Fibroblast of villous mesenchyme (primary cell): Measurements from ENCODE around the gene GBE1. TPM values are rescaled to one million over a fixed set of nuclear protein-coding genes. Genes with fewer than 3 reads are reported as not detected.
"Not testable (repeated sequence)": the region's sequence is repeated elsewhere in the genome, so short reads cannot be mapped to it uniquely, and the experiment has no call there.

Experiments used
- DNase-seq: peaks from one replicate; pipeline ENCODE4 v3.0.0-alpha.2; 2010; ENCODE audit warnings: low read depth
- H3K4me3 ChIP-seq: 2 replicates; pipeline ENCODE4 v1.5.1; 2011; ENCODE audit warnings: low read depth, mild to moderate bottlenecking, low read length
- CTCF ChIP-seq: IDR thresholded peaks from 2 replicates; pipeline ENCODE4 v1.5.1; 2012; ENCODE audit warnings: low read depth, mild to moderate bottlenecking, low read length; ENCODE audit not compliant: insufficient read depth
- total RNA-seq: library from RNA; depleted of rRNA; stranded (reverse); fragments of >200 nt; gene quantifications from 2 replicates; pipeline ENCODE4 v1.2.3, GENCODE V29; 2012

GBE1 gene
- total RNA-seq, 1 donor: 231 TPM

GRCh38 chr3:81513591-81513990 is 247.9 kb downstream of the GBE1 start:
- no peak for TF ChIP-seq CTCF
- DNase-seq: no peak
- H3K4me3 ChIP-seq: no peak overlapping the region

GRCh38 chr3:81503026-81503425 is 258.4 kb downstream of the GBE1 start:
- H3K4me3 ChIP-seq: no peak overlapping the region
- no peak for DNase-seq
- TF ChIP-seq CTCF: no peak

- DNase-seq: no peak
- no peak for TF ChIP-seq CTCF
These were observed 259.2 kb downstream of the GBE1 start for GRCh38 chr3:81502236-81502635.

DNA sequence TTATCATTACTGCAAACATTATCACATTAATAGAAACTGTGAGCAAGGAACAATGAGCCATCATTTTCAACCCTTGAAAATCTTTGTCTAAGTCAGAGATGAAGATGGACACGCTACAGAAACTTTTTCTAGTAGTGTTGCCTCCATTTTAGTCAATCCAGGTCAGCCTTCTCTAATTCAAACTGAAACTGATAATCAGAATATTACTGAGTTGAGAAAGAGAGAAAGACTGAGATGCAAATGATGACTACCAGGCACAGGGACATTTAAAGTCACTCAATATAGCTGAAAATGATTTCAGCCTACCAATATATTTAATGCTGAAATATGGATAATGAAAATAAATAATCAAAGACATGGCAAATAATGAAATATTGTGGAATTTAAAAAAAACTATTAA is 261.4 kb downstream of the GBE1 start:
- no peak for TF ChIP-seq CTCF
- DNase-seq: no peak
- H3K4me3 ChIP-seq: no peak overlapping the region

More at GRCh38 chr3:81502236-81502635, 259.2 kb downstream of the GBE1 start:
- H3K4me3 ChIP-seq: no peak overlapping the region

- no peak for DNase-seq
- no peak overlapping the region for H3K4me3 ChIP-seq
- no peak for TF ChIP-seq CTCF
These were observed 263.7 kb downstream of the GBE1 start for GRCh38 chr3:81497572-81498251.

DNA sequence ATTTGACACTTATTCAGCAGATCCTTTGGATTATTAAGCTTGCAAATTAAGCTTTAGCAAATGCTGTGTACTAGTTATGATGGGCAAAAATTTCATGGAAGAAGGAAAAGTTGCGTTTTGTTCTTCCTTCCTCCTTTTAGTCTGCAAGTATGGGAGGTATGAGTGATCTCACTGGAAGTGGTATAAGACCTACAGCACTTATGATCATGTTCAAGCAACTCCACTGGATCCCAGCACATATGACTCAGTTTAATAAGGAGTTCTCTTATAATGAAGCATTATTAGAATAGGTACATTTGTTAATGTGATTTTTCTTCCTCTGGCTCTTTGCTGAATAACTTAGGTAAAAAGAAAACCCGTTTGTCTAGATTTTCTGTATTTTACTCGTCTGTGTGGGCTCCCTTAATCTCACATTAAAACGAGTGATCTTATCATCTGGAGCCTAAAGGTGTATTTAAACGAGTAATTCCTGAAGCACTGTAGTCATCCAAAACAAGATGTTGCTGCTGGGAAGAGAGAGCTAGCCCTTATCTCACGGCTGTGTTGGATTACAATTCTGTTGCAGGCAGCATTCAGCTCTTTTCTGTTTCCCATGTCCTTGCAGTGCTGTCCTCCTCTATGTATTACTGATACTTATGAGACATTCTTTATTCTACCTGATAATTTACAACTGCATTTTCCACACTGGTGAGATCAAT is 264.9 kb downstream of the GBE1 start:
- no peak overlapping the region for H3K4me3 ChIP-seq
- no peak for TF ChIP-seq CTCF

DNA sequence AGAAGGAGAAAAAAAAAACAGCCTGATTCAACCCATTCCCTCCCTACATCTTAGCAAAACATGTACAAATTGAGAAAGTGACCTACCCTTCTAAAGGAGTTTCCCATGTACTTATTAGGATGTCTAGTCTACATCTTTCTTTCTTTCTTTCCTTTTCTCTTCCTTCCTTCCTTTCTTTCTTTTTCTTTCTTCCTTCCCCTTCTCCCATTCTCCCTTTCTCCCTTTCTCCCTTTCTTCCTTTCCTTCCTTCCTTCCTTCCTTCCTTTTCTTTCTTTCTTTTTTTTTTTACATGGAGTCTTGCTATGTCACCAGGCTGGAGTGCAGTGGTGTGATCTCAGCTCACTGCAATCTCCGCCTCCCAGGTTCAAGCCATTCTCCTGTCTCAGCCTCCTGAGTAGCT is 269.0 kb downstream of the GBE1 start:
- not testable (repeated sequence) for H3K4me3 ChIP-seq, DNase-seq

More for the DNA sequence above, 264.9 kb downstream of the GBE1 start:
- DNase-seq: no peak
